SK-N-SH (cell line): ENCODE data around the gene FCRL6. TPM values are rescaled to one million over a fixed set of nuclear protein-coding genes. Genes with fewer than 3 reads are reported as not detected.
A peak's percentile ranks its signal among the peaks of the same experiment; 100 is the strongest.

Experiments
- CTCF ChIA-PET: fragments of 300-600, 350-600 bp; formaldehyde crosslinking; extraction: SDS; loops from one replicate; lab custom pipeline; 2021; lab: Yijun Ruan, JAX
- POLR2A ChIA-PET: fragments of 350-600 bp; sonication (Branson Sonifier 250); formaldehyde crosslinking; extraction: SDS; loops from one replicate; lab custom pipeline; 2020; ENCODE audit warnings: antibody characterized with exemption, inconsistent platforms; lab: Yijun Ruan, JAX
- DNase-seq: peaks from one replicate; pipeline ENCODE4 v3.0.0; 2012
- H2AFZ ChIP-seq: fragments of 200-600 bp; sonication (generic); 2 replicates; pipeline ENCODE4 v1.8.1; 2016; ENCODE audit warnings: antibody characterized with exemption, mild to moderate bottlenecking, low read depth
- H3F3A ChIP-seq: fragments of 200-600 bp; sonication (generic); replicated peaks from 2 replicates; pipeline ENCODE3; 2016; ENCODE audit warnings: antibody characterized with exemption, mild to moderate bottlenecking; ENCODE audit not compliant: insufficient read depth
- H3K27ac ChIP-seq, 2 experiments: fragments of 200-500 bp in 1 of 2; fragments of 200-600 bp in 1 of 2; sonication (Bioruptor generic) in 1 of 2; sonication (generic), shearing (Covaris generic) in 1 of 2; 2 replicates each; pipeline versions ENCODE4 v1.5.1 to v1.6.1; 2014 to 2016; ENCODE audit warnings: low read depth in 2 of 2, inconsistent platforms in 1 of 2, low read length in 1 of 2, mild to moderate bottlenecking in 1 of 2, mixed read lengths in 1 of 2
- H3K27me3 ChIP-seq: fragments of 200-600 bp; sonication (generic), shearing (Covaris generic); 2 replicates; pipeline ENCODE4 v1.6.1; 2016; ENCODE audit warnings: mixed run types; ENCODE audit not compliant: insufficient read depth
- H3K36me3 ChIP-seq, 2 experiments: fragments of 200-500 bp in 1 of 2; fragments of 200-600 bp in 1 of 2; sonication (Bioruptor generic) in 1 of 2; sonication (generic) in 1 of 2; replicated peaks in 1 of 2; 2 replicates each; pipeline versions ENCODE3 to v1.5.1; 2014 to 2016; ENCODE audit warnings: low read length in 1 of 2, mild to moderate bottlenecking in 1 of 2; ENCODE audit not compliant: insufficient read depth in 2 of 2, control insufficient read depth in 1 of 2
- H3K4me1 ChIP-seq, 2 experiments: fragments of 200-500 bp in 1 of 2; fragments of 200-600 bp in 1 of 2; sonication (Bioruptor generic) in 1 of 2; sonication (generic), shearing (Covaris generic) in 1 of 2; 2 replicates each; pipeline versions ENCODE4 v1.5.1 to v1.6.1; 2014 to 2016; ENCODE audit warnings: low read depth in 1 of 2, low read length in 1 of 2, mixed run types in 1 of 2; ENCODE audit not compliant: insufficient read depth in 2 of 2, control insufficient read depth in 1 of 2
- H3K4me2 ChIP-seq: fragments of 200-600 bp; sonication (generic), shearing (Covaris generic); 2 replicates; pipeline ENCODE4 v1.6.1; 2017; ENCODE audit warnings: mixed run types
- H3K4me3 ChIP-seq, 2 experiments: fragments of 200-500 bp in 1 of 2; fragments of 200-600 bp in 1 of 2; sonication (Bioruptor generic) in 1 of 2; sonication (generic), shearing (Covaris generic) in 1 of 2; 2 replicates each; pipeline versions ENCODE4 v1.5.1 to v1.8.1; 2014 to 2016; ENCODE audit warnings: low read depth in 2 of 2, inconsistent platforms in 1 of 2, low read length in 1 of 2, mild to moderate bottlenecking in 1 of 2, mixed read lengths in 1 of 2, moderate library complexity in 1 of 2
- H3K79me2 ChIP-seq: fragments of 200-600 bp; sonication (generic); 2 replicates; pipeline ENCODE4 v1.8.1; 2017; ENCODE audit warnings: mild to moderate bottlenecking; ENCODE audit not compliant: insufficient read depth
- H3K9ac ChIP-seq: fragments of 200-600 bp; sonication (generic); 2 replicates; pipeline ENCODE4 v1.6.1; 2017; ENCODE audit warnings: mixed run types
- H3K9me2 ChIP-seq: fragments of 200-600 bp; sonication (generic); 2 replicates; pipeline ENCODE4 v1.6.1; 2017; ENCODE audit warnings: mixed run types
- H3K9me3 ChIP-seq: fragments of 200-600 bp; sonication (generic); 2 replicates; pipeline ENCODE4 v1.6.1; 2017; ENCODE audit warnings: mixed run types, mild to moderate bottlenecking, moderate library complexity
- H4K20me1 ChIP-seq: fragments of 200-600 bp; sonication (generic); 2 replicates; pipeline ENCODE4 v1.6.1; 2017; ENCODE audit warnings: mild to moderate bottlenecking, mixed run types; ENCODE audit not compliant: insufficient read depth
- CTCF ChIP-seq: fragments of 200-600 bp; sonication (generic); IDR thresholded peaks from 2 replicates; pipeline ENCODE4 v1.6.1; 2017; ENCODE audit warnings: antibody characterized with exemption, mild to moderate bottlenecking, moderate library complexity
- EZH2phosphoT487 ChIP-seq: fragments of 200-600 bp; sonication (generic); IDR thresholded peaks from 2 replicates; pipeline ENCODE4 v1.6.1; 2017; ENCODE audit warnings: low read depth, mixed run types, mild to moderate bottlenecking, antibody characterized with exemption, moderate library complexity, borderline replicate concordance
- GABPA ChIP-seq: IDR thresholded peaks from 2 replicates; pipeline ENCODE4 v1.4.0; 2012; ENCODE audit warnings: low read depth, mild to moderate bottlenecking
- GATA2 ChIP-seq: sonication (generic); formaldehyde crosslinking; IDR thresholded peaks from 2 replicates; pipeline ENCODE4 v1.5.0; 2020; ENCODE audit warnings: mild to moderate bottlenecking, missing genetic modification reagents
- POLR2AphosphoS5 ChIP-seq: IDR thresholded peaks from 2 replicates; pipeline ENCODE4 v1.6.1; 2012; ENCODE audit warnings: low read depth, low read length
- RFX5 ChIP-seq: IDR thresholded peaks from 2 replicates; pipeline ENCODE4 v1.6.1; 2012; ENCODE audit warnings: mild to moderate bottlenecking, improper control_type of control experiment, low read length
- RXRA ChIP-seq: IDR thresholded peaks from 2 replicates; pipeline ENCODE4 v1.4.0; 2012; ENCODE audit warnings: low read depth, mild to moderate bottlenecking, borderline replicate concordance
- SMC3 ChIP-seq: IDR thresholded peaks from 2 replicates; pipeline ENCODE4 v1.6.1; 2012; ENCODE audit warnings: low read depth, low read length, improper control_type of control experiment
- ZBTB33 ChIP-seq: IDR thresholded peaks from 2 replicates; pipeline ENCODE4 v1.4.0; 2012; ENCODE audit warnings: low read depth, borderline replicate concordance
- WGBS: methylation state at CpG from one replicate; pipeline ENCODE4 v1.1.6; 2017; ENCODE audit warnings: low lambda C conversion rate; 5-methylcytosine and 5-hydroxymethylcytosine counted together
- polyA plus RNA-seq, 3 experiments: library from polyadenylated mRNA; depleted of rRNA; stranded (reverse); fragments of >200 nt; gene quantifications; 2 replicates each; pipeline ENCODE4 v1.2.3, GENCODE V29; 2012
- TF ChIP-seq, protein P1 (sequence below): fragments of 150-350 bp; IDR thresholded peaks from 2 replicates; pipeline ENCODE4 v1.6.1; 2017; ENCODE audit warnings: antibody characterized with exemption, low read length, low read depth, borderline replicate concordance
- TF ChIP-seq, protein P2 (sequence below): IDR thresholded peaks from 2 replicates; pipeline ENCODE4 v1.6.1; 2012; ENCODE audit warnings: mild to moderate bottlenecking, low read depth, low read length, moderate library complexity

Gene FCRL6
- polyA plus RNA-seq, 1 of the 3 experiments (the other 2 are of a cell fraction), result not detected

- no peak for TF ChIP-seq ZBTB33
- TF ChIP-seq SMC3, result no peak
These were observed 46.2 kb downstream of the FCRL6 start (continued) for GRCh38 chr1:159848326-159848725.

GRCh38 chr1:159849626-159850366 is 47.6 kb downstream of the FCRL6 start:
- 86% methylated on average over 2 of the region's 2 CpGs for WGBS
- Histone ChIP-seq H3K79me2 (no peaks in the 10 kb centered on the region), H2AFZ (no peak overlapping the region), H3K9ac (no peak overlapping the region; the same call in 1 of the 2 replicates), H3K9me3 (no peaks in the 10 kb centered on the region), H3K36me3 (no peaks in the 10 kb centered on the region), H3F3A (peaks cover 21% of the 10 kb centered on the region), H3K27ac (peak overlapping the region in 1 of 2 experiments; percentile 78; a peak in 2 of 4 replicates), H3K4me2 (no peak overlapping the region), H3K9me2 (no peaks in the 10 kb centered on the region), H3K27me3 (no peaks in the 10 kb centered on the region), H3K4me1 (peaks cover 3 to 14% of the 10 kb centered on the region in 2 experiments; a peak in 3 of 4 replicates), H4K20me1 (no peaks in the 10 kb centered on the region), H3K4me3 (no peak overlapping the region)
- CTCF ChIA-PET, result interaction anchor here (0.7 to 1.9 kb wide), 6 partner anchors 19 to 196 kb away, joined by 3 to 7 read pairs (median 4); no protein-coding TSS in a partner anchor
- TF ChIP-seq GATA2 (no peak), GABPA (no peak), RFX5 (no peak), RXRA (no peak), EZH2phosphoT487 (no peak), CTCF (no peak), POLR2AphosphoS5 (no peak)
- TF ChIP-seq, protein P1, sequence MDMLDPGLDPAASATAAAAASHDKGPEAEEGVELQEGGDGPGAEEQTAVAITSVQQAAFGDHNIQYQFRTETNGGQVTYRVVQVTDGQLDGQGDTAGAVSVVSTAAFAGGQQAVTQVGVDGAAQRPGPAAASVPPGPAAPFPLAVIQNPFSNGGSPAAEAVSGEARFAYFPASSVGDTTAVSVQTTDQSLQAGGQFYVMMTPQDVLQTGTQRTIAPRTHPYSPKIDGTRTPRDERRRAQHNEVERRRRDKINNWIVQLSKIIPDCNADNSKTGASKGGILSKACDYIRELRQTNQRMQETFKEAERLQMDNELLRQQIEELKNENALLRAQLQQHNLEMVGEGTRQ, result no peak
- TF ChIP-seq, protein P2, sequence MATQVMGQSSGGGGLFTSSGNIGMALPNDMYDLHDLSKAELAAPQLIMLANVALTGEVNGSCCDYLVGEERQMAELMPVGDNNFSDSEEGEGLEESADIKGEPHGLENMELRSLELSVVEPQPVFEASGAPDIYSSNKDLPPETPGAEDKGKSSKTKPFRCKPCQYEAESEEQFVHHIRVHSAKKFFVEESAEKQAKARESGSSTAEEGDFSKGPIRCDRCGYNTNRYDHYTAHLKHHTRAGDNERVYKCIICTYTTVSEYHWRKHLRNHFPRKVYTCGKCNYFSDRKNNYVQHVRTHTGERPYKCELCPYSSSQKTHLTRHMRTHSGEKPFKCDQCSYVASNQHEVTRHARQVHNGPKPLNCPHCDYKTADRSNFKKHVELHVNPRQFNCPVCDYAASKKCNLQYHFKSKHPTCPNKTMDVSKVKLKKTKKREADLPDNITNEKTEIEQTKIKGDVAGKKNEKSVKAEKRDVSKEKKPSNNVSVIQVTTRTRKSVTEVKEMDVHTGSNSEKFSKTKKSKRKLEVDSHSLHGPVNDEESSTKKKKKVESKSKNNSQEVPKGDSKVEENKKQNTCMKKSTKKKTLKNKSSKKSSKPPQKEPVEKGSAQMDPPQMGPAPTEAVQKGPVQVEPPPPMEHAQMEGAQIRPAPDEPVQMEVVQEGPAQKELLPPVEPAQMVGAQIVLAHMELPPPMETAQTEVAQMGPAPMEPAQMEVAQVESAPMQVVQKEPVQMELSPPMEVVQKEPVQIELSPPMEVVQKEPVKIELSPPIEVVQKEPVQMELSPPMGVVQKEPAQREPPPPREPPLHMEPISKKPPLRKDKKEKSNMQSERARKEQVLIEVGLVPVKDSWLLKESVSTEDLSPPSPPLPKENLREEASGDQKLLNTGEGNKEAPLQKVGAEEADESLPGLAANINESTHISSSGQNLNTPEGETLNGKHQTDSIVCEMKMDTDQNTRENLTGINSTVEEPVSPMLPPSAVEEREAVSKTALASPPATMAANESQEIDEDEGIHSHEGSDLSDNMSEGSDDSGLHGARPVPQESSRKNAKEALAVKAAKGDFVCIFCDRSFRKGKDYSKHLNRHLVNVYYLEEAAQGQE, result no peak
- no peak for DNase-seq
- POLR2A ChIA-PET, result no interaction called here
